ENCODE results near the gene FAM234B.

DNA sequence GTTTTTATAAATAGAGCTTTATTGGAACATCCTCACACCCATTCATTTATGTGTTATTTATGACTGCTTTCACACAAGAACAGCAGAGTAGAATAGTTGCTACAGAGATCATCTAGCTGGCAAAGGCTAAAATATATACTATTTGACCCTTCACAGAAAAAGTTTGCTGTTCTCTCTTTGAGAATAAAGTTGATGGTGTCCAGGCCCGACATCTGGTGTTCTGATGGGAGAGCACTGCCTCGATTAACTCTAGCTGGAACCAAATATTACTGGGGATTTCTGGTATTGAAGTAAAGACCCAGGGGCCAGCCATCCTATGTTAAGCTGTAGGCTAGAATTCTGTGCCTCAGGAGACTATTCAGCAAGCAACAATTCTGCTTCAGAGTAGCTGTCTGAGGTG is 21.8 kb downstream of the FAM234B start:
- no peak for TF ChIP-seq POLR2A (IDR thresholded peaks at IDR 0.05)
- TF ChIP-seq, protein P1, sequence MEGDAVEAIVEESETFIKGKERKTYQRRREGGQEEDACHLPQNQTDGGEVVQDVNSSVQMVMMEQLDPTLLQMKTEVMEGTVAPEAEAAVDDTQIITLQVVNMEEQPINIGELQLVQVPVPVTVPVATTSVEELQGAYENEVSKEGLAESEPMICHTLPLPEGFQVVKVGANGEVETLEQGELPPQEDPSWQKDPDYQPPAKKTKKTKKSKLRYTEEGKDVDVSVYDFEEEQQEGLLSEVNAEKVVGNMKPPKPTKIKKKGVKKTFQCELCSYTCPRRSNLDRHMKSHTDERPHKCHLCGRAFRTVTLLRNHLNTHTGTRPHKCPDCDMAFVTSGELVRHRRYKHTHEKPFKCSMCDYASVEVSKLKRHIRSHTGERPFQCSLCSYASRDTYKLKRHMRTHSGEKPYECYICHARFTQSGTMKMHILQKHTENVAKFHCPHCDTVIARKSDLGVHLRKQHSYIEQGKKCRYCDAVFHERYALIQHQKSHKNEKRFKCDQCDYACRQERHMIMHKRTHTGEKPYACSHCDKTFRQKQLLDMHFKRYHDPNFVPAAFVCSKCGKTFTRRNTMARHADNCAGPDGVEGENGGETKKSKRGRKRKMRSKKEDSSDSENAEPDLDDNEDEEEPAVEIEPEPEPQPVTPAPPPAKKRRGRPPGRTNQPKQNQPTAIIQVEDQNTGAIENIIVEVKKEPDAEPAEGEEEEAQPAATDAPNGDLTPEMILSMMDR (IDR thresholded peaks at IDR 0.05) = no peak
